GM10847 (cell line): ENCODE data around the gene TNFRSF11A.

Source experiments
- POLR2A ChIP-seq: IDR thresholded peaks from 2 replicates; pipeline ENCODE4 v1.6.1; 2011; ENCODE audit not compliant: insufficient read length; ENCODE audit errors: extremely low read depth

The TNFRSF11A gene

GRCh38 chr18:62324917-62325805 lies at the start of gene TNFRSF11A:
TSS of gene TNFRSF11A (plus strand) at chr18:62325310. CDS start at chr18:62325353, 43 bp downstream.
- TF ChIP-seq POLR2A, result peak; percentile 35

DNA sequence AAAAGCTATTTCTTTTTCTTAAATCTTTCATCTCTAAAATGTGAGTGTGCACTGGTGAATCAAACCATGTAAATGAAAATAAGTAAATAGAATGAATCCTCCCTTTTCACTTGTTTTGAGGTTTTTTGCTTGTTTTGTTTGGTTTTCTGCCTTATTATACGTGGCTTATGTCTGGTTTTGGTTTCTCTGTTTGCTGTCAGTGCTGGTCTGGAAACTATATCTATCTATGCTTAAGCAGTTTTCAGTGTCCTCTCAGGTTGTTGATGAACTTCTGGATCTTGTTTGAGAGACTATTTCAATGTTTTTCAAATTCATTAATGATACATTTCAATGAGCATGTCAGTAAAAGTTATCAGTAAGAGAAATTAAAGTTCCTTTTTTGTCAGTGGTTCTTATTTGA lies 48.1 kb upstream of the TNFRSF11A start:
- no peak for TF ChIP-seq POLR2A

DNA sequence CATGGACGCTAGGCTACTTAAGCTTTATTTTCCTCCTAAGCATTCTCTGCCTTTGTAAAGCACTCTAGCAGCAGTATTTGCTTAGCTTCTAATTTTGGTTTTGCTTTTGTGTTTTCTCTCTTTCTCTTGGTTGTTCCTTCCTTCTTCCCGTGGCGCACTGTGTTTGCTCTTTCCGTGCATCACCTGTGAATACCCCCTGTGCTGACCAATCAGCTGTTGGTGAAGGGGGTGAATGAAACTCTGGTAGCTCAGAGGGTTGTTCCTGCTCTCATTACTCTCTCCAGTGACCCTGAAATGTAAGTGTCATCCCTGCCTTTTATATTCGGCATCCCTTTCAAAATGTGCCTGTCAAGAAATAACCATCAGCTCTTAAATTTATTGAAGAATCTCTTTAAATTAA lies 45.5 kb upstream of the TNFRSF11A start:
- TF ChIP-seq POLR2A, result no peak

GRCh38 chr18:62280058-62280457 lies 45.1 kb upstream of the TNFRSF11A start:
- TF ChIP-seq POLR2A, result no peak

DNA sequence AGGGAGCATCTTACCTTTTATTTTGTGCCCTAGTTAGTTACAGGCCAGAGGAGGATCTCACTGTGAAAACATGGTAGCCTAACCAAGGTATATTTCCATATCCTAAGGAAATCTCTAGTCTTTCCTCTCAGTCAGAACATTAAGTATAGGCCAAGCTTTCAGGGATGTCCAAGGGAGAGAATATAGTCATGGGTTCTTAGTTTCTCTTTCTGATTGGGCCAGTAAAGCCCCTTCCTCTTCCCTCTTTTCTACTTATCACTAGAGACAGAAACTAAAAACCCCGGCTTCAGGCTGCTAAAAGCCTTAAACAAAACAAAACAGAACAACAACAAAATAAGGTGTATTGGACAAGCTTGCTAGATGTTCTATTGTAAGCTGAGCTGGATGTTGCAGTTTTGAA lies 44.3 kb upstream of the TNFRSF11A start:
- TF ChIP-seq POLR2A, result no peak

DNA sequence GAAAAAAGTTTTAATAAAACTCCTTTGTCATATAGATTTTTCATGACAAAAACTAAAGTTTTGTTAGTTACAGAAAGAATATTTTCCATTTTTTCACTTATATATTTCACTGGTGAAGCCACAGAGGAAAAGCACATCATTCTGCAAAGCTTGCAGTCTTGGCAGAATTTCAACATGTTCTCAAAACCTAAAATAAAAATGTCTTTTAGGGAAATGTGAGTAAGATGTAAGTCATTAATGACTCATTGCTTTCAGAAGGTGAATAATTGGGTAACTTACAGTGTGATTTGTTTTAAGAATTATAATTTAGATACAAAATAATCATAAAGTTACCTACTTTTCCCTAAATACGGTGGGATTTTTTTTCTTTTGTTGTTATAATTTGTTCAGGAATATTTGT lies 43.4 kb upstream of the TNFRSF11A start:
- TF ChIP-seq POLR2A, result no peak

DNA sequence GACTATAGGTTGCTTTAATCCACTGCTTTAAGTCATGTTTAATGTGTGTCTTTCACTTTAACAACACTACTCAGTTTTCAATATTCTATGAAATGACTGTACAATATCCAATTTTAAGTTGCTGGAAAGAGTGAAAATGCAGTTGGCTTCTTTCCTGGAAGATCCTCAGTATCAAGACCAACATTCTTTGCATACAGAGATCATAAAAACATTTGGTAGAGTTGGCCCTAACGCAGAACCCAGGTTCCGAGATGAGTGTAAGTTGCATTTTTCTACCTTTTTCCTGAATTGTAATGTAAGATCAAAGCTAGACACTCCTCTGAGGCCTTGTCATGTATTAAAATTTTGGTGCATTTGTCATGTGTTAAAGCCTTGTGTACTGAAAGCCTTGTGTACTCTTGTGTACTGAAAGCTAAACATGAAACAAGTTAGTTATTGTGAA lies 42.9 kb upstream of the TNFRSF11A start:
- no peak for TF ChIP-seq POLR2A

GRCh38 chr18:62284637-62285036 lies 40.5 kb upstream of the TNFRSF11A start:
- TF ChIP-seq POLR2A, result no peak

DNA sequence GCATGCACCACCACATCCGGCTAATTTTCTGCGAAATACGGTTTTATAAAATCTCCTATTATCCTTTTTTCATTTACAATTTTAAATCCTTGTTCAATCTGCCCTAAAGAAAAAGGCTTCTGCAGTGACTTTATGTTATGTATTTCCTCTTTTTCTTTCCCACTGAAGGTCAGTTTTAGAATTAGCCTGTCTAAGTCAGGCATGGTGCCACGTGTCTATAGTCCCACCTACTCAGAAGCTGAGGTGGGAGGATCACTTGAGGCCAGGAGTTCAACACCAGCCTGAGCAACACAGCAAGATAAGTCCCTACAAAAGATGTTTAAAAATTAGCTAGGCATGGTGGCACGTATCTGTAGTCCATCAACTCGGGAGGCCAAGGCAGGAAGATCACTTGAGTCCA lies 39.8 kb upstream of the TNFRSF11A start:
- no peak for TF ChIP-seq POLR2A

DNA sequence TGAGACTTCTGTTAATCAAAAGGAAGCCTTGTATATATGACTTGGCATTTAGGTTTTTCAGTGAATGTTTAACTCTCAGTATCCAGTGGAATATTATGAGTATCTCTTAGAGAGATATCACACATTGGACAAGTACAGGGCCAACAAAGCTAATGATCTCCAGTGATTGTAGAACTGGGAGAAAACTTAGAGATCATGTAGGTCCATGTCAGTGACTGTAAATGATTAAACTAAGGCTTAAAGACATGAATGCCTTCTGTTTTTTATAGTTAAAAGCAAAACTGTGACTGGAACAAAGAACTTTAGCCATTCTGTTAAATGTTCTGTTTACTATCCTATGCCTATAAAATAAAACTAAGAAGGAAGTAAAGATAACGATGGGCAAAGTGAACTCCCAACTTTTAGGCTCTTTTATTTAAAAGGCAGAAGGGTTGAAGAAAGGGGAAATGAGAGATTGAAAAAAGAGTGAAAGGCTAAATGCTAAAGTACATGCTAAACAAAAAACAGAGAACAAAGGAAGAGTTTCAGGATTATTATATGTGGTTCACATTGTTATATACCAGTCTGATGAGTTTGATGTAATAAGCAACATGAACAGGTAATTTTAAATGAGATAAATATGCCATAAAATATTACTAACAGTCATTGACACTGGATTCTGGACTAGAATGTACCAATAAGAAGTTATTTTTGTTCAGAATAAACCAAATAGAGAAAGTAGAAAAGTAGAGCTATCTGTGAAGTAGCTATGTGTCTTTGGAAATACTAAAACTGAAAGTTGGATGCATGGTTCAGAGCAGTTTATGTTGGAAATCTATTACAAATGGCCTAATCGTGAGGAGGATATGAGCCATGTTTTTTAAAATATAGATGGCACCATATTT lies 37.1 kb upstream of the TNFRSF11A start:
- no peak for TF ChIP-seq POLR2A

DNA sequence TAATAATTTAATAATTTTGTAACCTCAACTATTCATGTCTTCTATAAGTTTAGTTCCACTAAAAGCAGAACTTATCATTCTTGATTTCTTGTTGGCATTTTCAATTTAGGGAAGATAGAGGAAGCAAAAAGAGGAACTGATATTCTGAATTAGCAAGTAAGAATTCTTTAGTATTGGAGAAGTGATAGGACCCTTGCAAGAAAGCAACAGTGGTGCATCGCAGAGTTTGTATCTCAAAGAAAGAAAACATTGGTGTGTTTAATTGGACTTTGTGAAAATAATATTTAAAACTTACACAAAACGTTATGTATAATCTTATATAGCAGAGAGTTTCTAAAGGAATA lies 36.5 kb upstream of the TNFRSF11A start:
- TF ChIP-seq POLR2A, result no peak

GRCh38 chr18:62289047-62289446 lies 36.1 kb upstream of the TNFRSF11A start:
- no peak for TF ChIP-seq POLR2A

DNA sequence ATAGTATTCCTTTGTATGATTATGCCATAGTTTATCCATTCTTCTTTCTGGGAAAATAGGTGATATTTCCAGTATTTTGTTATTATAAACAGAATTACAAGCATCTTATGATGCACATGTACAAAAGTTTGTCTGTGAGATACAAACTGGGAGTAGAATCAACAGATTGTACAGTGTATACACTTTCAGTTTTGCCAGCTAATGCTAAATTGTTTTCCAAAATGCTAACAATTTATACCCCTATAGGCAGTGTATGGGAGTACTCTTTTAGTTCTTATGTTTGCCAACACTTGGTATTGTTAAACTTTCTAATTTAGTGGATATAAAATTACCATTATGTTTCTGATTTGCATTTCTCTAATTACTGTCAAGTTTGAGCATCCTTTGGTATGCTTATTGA lies 31.0 kb upstream of the TNFRSF11A start:
- TF ChIP-seq POLR2A, result no peak

- no peak for TF ChIP-seq POLR2A
These were observed 24.6 kb upstream of the TNFRSF11A start for GRCh38 chr18:62300359-62300963.

DNA sequence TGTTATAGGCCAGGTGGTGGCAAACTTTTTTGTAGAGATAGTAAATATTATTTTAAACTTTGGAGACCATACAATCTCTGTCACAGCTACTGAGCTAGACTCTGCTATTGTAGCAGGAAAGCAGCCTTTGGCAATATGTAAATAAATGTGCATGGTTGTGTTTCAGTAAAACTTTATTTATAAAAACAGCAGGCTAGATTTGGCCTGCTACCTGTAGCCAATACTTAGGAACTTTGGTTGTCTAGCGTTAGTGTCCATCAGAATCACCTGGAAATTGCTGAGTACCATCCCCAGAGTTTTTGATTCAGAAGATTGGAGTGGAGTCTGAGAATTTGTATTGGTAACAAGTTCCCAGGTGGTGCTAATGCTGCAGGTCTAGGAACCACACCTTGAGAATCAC lies 23.8 kb upstream of the TNFRSF11A start:
- no peak for TF ChIP-seq POLR2A

DNA sequence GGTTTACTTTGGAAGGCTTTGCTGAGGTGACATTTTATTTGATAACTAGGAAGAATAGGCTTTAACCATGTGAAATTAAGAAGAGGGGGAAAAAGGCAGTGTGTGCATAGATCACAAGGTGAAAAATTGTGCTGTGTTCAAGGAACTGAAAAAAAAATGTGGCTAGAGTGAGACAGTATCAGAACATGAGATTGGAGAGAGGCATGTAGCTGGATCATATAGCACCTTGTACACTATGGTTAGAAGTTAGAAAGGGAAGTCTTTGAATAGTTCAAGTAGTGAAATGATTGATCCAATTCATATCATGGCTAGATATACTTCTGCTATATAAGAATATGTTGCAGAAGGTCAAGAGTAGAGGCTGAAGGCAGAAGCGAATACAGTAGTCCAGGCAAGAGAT lies 12.3 kb upstream of the TNFRSF11A start:
- TF ChIP-seq POLR2A, result no peak
